Mesothelial cell of epicardium (in vitro differentiated cells): ENCODE data around the gene KRTCAP2. TPM values are rescaled to one million over a fixed set of nuclear protein-coding genes. Genes with fewer than 3 reads are reported as not detected.

ENCODE experiments used
- DNase-seq, 2 experiments: peaks; one replicate each; pipeline ENCODE4 v3.0.0; 2021; ENCODE audit warnings: low spot score in 2 of 2; ENCODE audit not compliant: unreplicated experiment in 2 of 2
- H3K27ac Mint-ChIP-seq: 2 replicates; pipeline ENCODE4 v1.8.0; 2021; ENCODE audit warnings: mixed read lengths
- H3K27me3 Mint-ChIP-seq: 2 replicates; pipeline ENCODE4 v1.8.0; 2021; ENCODE audit warnings: low read depth, mixed read lengths
- H3K36me3 Mint-ChIP-seq: 2 replicates; pipeline ENCODE4 v1.8.0; 2021; ENCODE audit warnings: mixed read lengths
- H3K4me1 Mint-ChIP-seq: 2 replicates; pipeline ENCODE4 v1.8.0; 2021; ENCODE audit warnings: mixed read lengths
- H3K4me3 Mint-ChIP-seq: 2 replicates; pipeline ENCODE4 v1.8.0; 2021; ENCODE audit warnings: mild to moderate bottlenecking, moderate library complexity, mixed read lengths
- H3K9me3 Mint-ChIP-seq: 2 replicates; pipeline ENCODE4 v1.8.0; 2021; ENCODE audit warnings: mixed read lengths
- total RNA-seq: library from RNA; stranded (reverse); gene quantifications from 3 replicates; pipeline ENCODE4 v1.2.1, GENCODE V29; 2021
- TF ChIP-seq, protein P1 (sequence below): fragments of 200-600 bp; sonication (generic); IDR thresholded peaks from one replicate; pipeline ENCODE4 v1.5.0; 2021; ENCODE audit warnings: antibody characterized with exemption; ENCODE audit not compliant: unreplicated experiment

KRTCAP2 gene
- total RNA-seq, 1 donor from 2014 or later: 120 TPM

DNA sequence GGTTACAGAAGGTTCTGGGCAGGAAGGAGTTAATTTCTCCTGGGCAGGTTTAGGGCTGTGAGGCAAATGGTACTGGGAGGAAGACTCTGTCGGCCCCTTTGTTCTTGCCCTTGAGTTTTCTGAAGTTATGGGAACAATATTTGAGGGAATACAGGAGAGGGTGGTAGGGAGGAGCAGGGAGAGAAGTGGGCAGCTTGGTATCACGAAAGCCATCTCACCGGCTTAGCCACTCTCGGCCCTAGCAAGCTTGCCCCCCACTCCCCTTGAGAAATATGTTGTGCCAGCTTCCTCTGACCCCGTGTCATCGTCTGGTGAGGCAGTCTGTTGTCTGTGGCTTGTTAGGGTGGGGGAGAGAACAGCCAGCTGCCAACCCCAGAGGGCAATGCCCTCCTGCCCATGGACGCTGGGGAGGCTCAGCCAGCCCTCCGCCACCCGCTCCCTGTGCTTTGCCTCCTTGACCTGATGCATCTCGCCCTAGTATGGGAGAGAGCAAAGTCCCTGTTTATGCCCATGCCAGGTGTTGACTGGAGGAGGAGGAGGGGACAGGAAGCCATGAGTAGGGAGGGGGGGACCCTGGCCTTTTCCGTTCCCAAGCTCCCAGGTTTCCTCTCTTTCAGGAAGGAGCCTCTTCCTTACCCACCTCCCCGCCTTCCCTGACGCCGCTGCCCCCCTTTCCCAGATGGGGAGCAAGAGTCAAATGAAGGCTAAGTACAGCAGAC lies 44.2 kb downstream of the KRTCAP2 start:
- Mint-ChIP-seq H3K9me3 (no peaks in the 10 kb centered on the region), H3K4me3 (peak overlapping the region; percentile 84), H3K36me3 (peaks cover 18% of the 10 kb centered on the region), H3K27me3 (peaks cover 23% of the 10 kb centered on the region), H3K4me1 (peaks cover 70% of the 10 kb centered on the region), H3K27ac (peak overlapping the region; percentile 100)
- TF ChIP-seq, protein P1, sequence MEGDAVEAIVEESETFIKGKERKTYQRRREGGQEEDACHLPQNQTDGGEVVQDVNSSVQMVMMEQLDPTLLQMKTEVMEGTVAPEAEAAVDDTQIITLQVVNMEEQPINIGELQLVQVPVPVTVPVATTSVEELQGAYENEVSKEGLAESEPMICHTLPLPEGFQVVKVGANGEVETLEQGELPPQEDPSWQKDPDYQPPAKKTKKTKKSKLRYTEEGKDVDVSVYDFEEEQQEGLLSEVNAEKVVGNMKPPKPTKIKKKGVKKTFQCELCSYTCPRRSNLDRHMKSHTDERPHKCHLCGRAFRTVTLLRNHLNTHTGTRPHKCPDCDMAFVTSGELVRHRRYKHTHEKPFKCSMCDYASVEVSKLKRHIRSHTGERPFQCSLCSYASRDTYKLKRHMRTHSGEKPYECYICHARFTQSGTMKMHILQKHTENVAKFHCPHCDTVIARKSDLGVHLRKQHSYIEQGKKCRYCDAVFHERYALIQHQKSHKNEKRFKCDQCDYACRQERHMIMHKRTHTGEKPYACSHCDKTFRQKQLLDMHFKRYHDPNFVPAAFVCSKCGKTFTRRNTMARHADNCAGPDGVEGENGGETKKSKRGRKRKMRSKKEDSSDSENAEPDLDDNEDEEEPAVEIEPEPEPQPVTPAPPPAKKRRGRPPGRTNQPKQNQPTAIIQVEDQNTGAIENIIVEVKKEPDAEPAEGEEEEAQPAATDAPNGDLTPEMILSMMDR: no peak
- peak in 1 of 2 experiments; percentile 45 for DNase-seq

DNA sequence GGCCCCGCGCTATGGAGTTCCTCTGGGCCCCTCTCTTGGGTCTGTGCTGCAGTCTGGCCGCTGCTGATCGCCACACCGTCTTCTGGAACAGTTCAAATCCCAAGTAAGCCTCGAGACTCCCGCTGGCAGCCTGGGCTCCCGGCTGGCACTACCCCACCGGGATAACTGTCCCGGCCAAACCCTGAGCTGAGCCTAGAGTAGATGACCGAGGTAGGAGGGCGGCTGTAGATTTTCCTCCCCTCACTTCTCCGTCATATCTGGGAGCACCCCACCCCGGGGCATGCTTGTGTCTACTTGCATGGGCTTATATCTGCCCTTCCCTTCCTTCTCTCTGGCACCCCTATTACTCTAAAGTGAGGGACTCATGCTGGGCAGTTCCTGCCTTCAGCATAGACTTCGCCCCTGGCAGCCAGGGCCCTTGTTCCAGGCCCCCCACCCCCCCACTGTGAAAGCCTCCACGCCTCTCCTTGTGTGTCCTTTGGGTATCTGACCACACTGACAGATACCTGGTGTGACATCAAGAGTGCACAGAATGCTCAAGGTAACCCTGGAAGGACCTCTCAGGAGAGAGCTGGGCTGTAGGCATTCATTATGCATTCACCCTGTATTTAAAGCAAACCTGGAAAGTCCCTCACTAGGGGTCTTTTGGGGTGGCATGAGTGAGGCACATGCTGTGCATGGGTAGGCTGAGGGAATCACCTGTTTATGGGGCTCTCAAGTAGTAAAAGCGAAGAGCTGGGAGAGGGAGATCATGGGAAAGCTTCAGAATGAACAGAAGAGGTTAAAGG lies 44.9 kb downstream of the KRTCAP2 start:
- Mint-ChIP-seq H3K4me3 (peak overlapping the region; percentile 84), H3K27me3 (peaks cover 23% of the 10 kb centered on the region), H3K4me1 (peaks cover 67% of the 10 kb centered on the region), H3K36me3 (peaks cover 13% of the 10 kb centered on the region), H3K9me3 (no peaks in the 10 kb centered on the region), H3K27ac (peak overlapping the region; percentile 100)
- TF ChIP-seq, protein P1: no peak
- no peak for DNase-seq

DNA sequence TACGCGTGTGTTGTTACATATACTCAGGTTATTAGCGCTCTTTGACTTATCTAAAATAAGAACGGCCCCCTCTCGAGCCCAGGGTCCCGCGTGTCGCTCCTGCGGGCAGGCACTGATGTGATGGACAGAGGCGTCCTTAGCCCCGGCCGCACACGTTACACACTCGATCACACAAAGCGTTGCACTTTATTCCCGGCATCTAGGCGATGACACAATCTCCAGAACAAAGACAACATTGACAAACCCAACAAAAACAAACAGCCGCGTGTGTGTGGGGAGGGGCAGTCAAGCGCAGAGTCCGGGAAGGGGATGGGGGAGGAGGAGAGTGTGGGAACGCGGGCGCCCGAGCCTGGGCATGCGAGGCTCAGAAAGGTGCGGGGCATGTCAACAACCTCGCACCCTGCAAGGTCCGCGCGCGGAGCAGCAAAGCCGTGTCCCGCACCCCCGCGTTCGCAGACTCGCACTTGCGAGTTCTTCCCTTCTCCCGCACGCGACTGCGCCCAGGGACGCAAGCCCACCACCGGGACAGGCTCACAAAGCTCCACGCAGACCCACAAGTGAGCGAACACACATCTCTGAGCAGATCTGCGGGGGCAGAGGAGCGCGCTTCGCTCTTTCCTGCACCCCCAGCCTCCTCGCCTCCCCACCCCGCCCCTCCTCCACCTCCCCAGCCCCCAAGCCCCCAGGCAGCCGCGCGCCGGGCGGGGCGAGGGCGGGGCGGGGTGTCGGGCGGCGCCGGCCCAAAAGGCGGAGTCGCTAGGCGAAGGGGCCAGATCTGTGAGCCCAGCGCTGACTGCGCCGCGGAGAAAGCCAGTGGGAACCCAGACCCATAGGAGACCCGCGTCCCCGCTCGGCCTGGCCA lies 45.8 kb downstream of the KRTCAP2 start, which contains the start of gene EFNA1:
Gene EFNA1 (plus strand): TSS at position 772 of the 862 bp plus-strand sequence. CDS start 102 bp downstream, outside the sequence.
- DNase-seq: peak; percentile 56 to 76
- peak within 1 kb of the TSS; percentile 100 for H3K27ac Mint-ChIP-seq
- H3K9me3 Mint-ChIP-seq: no peaks in the 10 kb centered on the region
- peaks cover 23% of the 10 kb centered on the region for H3K27me3 Mint-ChIP-seq
- TF ChIP-seq, protein P1: no peak
- peak within 1 kb of the TSS; percentile 84 for H3K4me3 Mint-ChIP-seq
- H3K4me1 Mint-ChIP-seq: peaks cover 65% of the 10 kb centered on the region
- peaks cover 11% of the 10 kb centered on the region for H3K36me3 Mint-ChIP-seq

DNA sequence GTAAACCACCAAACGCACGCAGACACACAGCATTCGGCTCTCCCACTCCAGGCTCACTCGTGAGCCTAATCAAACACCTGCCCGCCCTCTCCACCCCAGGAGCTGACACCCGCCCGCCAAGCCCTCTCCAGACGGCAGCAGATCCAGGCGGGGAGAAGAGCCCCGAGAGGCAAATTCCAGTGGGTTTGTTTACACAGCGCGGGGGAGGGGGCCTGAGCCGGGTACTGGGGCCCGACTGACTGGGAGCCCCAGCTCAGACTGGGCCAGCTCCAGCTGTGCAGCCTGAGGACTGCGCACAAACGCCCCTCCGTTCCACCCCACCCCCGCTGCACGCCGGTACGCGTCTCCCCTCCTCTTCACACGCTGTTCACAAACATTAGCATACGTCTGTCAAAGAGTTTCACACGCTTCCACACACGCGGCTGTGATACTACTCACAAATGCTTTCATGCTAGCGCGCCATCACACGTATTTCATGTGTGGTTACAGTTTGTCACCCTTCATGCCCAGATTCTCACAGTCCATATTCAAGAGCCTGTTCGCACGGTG lies 46.5 kb downstream of the KRTCAP2 start:
- peak overlapping the region; percentile 84 for H3K4me3 Mint-ChIP-seq
- peak overlapping the region; percentile 98 for H3K27ac Mint-ChIP-seq
- TF ChIP-seq, protein P1: no peak
- peaks cover 8% of the 10 kb centered on the region for H3K36me3 Mint-ChIP-seq
- H3K27me3 Mint-ChIP-seq: peaks cover 23% of the 10 kb centered on the region
- DNase-seq: peak in 1 of 2 experiments; percentile 71
- peaks cover 62% of the 10 kb centered on the region for H3K4me1 Mint-ChIP-seq
- H3K9me3 Mint-ChIP-seq: no peaks in the 10 kb centered on the region
